ENCODE results near the gene ATP4B. TPM values are rescaled to one million over a fixed set of nuclear protein-coding genes. Genes with fewer than 3 reads are reported as not detected.
A peak's percentile ranks its signal among the peaks of the same experiment; 100 is the strongest.

ATP4B gene
- total RNA-seq, 1 experiment from 2014 or later: not detected

DNA sequence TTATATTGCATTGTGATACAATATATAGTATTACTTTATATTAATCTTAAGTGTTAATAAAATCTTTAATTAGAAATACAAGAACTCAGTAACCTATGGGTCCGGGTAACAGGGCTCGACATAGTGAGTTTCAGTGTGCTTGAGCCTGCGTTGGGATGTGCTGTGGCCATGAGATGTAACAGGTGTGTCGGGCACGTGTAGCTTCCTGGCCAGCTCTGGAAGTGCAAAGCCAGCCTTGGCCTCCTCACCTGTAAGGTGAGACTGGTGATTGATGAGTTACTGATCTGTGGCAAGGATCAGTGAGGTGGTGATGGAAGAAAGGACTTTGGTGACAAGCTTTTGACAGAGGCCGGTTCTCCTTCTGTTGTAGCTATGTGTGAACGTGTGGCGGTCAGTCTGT, 19.2 kb downstream of the ATP4B start:
- Mint-ChIP-seq H3K4me1 (no peaks in the 10 kb centered on the region), H3K9me3 (peaks cover 0 to 40% of the 10 kb centered on the region in 2 experiments; a peak in 3 of 5 replicates), H3K27ac (peak overlapping the region in 2 of 3 experiments; percentile 15 to 76; a peak in 2 of 7 replicates), H3K36me3 (ENCODE audit: insufficient read depth in 1 of 3, low read depth in 3 of 3) (peaks cover 64 to 92% (median 91%) of the 10 kb centered on the region in 3 experiments; a peak in 6 of 7 replicates), H3K4me3 (no peak overlapping the region), H3K27me3 (ENCODE audit: low read depth) (no peaks in the 10 kb centered on the region; the same call in 1 of the 2 replicates)
- Histone ChIP-seq H2BK12ac (ENCODE audit: insufficient read length, low read depth, low read length) (no peak overlapping the region), H2AFZ (ENCODE audit: low read length) (no peak overlapping the region), H3K4me2 (ENCODE audit: insufficient read depth, insufficient read length, low read length) (no peak overlapping the region), H3K27ac (ENCODE audit: insufficient read length, low read depth, low read length) (no peak overlapping the region), H2BK20ac (ENCODE audit: low read depth, low read length, poor library complexity, severe bottlenecking) (no peak overlapping the region), H3K18ac (ENCODE audit: insufficient read length, low read depth, low read length) (no peak overlapping the region), H3K4me1 (ENCODE audit: insufficient read depth, low read length) (no peaks in the 10 kb centered on the region), H3K27me3 (ENCODE audit: insufficient read depth, low read length) (no peaks in the 10 kb centered on the region), H4K91ac (ENCODE audit: insufficient read length, low read depth, low read length) (no peak overlapping the region), H3K9me3 (ENCODE audit: control insufficient read depth, low read depth, low read length) (peaks cover 10% of the 10 kb centered on the region), H2BK120ac (ENCODE audit: low read depth, low read length, poor library complexity, severe bottlenecking) (no peak overlapping the region), H3T11ph (ENCODE audit: low read length) (no peak overlapping the region), H3K79me2 (ENCODE audit: insufficient read depth, low read length) (no peaks in the 10 kb centered on the region), H4K5ac (ENCODE audit: insufficient read length, low read depth, low read length) (no peak overlapping the region), H4K8ac (replicated peaks; ENCODE audit: insufficient read length, low read depth, low read length) (no peak overlapping the region), H3K23ac (ENCODE audit: insufficient read length, low read depth, low read length) (no peak overlapping the region), H3K4ac (ENCODE audit: low read depth, low read length) (no peak overlapping the region), H3K9ac (ENCODE audit: extremely low read depth, insufficient read length, low read length) (no peak overlapping the region), H3K14ac (ENCODE audit: insufficient read depth, low read length) (no peak overlapping the region), H3K79me1 (ENCODE audit: insufficient read depth, low read depth, low read length, poor library complexity, severe bottlenecking) (no peaks in the 10 kb centered on the region), H4K20me1 (ENCODE audit: control insufficient read depth, insufficient read depth, insufficient read length) (no peaks in the 10 kb centered on the region), H2AK5ac (ENCODE audit: insufficient read length, low read length) (no peak overlapping the region), H2BK5ac (ENCODE audit: insufficient read length, low read length) (no peak overlapping the region), H2BK15ac (ENCODE audit: low read depth, low read length) (no peak overlapping the region), H3K56ac (ENCODE audit: insufficient read length, low read depth, low read length) (no peak overlapping the region), H3K23me2 (ENCODE audit: insufficient read length, low read depth, low read length, poor library complexity, severe bottlenecking) (no peaks in the 10 kb centered on the region)
- WGBS (ENCODE audit: extremely low coverage, insufficient read length, low lambda C conversion rate): no CpG with 5 or more reads among the region's 8 CpGs
- TF ChIP-seq, protein P1, sequence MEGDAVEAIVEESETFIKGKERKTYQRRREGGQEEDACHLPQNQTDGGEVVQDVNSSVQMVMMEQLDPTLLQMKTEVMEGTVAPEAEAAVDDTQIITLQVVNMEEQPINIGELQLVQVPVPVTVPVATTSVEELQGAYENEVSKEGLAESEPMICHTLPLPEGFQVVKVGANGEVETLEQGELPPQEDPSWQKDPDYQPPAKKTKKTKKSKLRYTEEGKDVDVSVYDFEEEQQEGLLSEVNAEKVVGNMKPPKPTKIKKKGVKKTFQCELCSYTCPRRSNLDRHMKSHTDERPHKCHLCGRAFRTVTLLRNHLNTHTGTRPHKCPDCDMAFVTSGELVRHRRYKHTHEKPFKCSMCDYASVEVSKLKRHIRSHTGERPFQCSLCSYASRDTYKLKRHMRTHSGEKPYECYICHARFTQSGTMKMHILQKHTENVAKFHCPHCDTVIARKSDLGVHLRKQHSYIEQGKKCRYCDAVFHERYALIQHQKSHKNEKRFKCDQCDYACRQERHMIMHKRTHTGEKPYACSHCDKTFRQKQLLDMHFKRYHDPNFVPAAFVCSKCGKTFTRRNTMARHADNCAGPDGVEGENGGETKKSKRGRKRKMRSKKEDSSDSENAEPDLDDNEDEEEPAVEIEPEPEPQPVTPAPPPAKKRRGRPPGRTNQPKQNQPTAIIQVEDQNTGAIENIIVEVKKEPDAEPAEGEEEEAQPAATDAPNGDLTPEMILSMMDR (conservative IDR thresholded peaks at IDR 0.05): no peak
- DNase-seq: no peak

Data from H9 (cell line).